GM12873 (cell line): ENCODE results near the gene RNF4.

ENCODE experiments used
- TF ChIP-seq, protein P1 (sequence below): IDR thresholded peaks from 2 replicates; pipeline ENCODE4 v1.5.1; 2012; ENCODE audit warnings: low read depth, mild to moderate bottlenecking, moderate library complexity, low read length, control low read depth; ENCODE audit not compliant: insufficient read depth; ENCODE audit errors: missing control alignments

RNF4 gene

DNA sequence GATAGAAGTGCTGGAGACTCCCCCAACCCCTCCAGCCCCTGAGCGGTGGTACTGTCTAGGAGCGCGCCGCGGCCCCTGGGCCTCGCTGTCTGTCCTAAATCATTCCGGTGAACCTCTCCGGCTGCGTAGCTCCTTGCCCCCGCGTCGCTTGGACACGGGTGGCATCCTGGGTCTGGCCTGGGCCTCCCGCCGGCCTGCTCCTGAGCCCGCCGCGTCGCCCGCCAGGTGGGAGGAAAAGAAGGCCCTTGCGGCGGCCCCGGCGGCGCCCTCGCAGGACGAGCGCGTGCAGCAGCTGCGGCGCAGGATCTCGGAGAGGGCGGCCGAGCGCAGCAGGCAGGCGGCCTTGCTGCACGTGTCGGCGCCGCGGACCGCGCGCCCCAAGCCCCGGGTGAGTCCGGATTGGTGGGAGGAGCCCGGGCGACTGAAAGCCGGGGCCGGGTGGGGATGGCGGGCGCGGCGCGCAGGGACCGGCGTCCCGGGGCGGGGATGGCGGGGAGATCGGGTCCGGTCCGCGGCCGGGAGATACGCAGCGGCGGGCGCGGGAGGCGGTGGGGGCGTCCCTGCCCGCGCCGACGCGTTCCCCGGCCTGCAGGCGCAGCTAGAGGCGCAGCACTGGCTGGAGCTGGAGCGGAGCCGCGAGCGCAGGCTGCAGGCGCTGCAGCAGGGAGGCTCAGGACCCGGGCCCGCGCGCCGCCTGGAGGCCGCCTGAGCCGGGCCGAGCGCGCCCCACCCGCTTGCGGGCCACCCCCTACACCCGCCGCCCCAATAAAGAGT lies 6.5 kb upstream of the RNF4 start:
- TF ChIP-seq, protein P1, sequence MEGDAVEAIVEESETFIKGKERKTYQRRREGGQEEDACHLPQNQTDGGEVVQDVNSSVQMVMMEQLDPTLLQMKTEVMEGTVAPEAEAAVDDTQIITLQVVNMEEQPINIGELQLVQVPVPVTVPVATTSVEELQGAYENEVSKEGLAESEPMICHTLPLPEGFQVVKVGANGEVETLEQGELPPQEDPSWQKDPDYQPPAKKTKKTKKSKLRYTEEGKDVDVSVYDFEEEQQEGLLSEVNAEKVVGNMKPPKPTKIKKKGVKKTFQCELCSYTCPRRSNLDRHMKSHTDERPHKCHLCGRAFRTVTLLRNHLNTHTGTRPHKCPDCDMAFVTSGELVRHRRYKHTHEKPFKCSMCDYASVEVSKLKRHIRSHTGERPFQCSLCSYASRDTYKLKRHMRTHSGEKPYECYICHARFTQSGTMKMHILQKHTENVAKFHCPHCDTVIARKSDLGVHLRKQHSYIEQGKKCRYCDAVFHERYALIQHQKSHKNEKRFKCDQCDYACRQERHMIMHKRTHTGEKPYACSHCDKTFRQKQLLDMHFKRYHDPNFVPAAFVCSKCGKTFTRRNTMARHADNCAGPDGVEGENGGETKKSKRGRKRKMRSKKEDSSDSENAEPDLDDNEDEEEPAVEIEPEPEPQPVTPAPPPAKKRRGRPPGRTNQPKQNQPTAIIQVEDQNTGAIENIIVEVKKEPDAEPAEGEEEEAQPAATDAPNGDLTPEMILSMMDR: peak; percentile 50

DNA sequence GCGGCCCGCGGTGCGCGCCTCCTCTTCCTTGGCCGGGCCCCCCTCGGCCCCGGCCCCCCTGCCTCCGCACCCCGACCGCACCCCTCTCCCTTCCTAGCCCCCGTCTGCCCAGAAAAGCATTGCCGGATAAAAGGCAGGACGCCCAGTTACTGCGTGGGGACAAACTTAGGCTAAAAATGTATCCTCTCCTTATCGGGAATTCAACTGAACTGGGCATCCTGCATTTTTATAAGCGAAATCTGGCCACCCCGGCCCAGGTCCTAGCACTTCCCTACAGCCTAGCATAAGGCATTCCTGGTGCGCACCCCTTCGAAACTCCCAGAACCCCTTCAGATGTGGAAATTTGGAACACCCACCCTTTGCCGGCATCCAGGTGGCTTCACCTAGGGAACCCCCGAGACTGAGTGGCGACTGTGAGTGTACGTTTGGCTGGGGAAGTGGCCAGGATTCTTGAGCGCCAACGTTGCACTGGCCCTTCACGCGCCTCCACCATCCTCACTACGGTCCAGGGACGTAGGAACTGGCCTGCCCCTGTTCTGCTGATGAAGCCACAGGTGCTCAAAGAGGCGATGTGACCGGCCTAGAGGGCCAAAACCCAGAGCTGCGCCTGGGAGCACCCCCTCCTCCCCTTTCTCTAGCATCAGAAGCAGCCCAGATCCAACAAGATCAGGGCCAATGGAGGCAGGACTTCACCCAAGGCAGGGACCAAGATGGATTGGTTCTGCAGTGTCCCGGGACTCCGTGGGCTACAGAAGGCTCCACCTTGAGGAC lies 5.7 kb upstream of the RNF4 start:
- TF ChIP-seq, protein P1: no peak

DNA sequence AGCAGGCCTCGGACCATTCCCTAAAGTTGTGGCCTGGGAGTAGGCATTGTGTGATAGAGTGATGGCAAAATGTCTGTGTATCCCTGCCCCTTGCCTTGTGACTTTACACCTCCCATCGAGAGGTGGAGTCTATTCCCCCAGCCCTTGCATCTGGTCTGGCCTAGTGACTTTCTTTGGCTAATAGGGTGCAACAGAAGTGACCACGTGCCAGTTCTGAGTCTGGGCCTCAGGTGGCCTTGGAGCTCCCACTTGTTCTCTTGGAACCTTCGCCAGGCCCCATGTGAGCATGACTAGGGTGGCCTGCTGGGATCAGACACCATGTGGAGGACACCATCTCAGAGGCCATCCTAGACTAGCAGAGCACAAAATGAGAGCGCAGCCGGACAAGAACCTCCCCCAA lies 3.9 kb upstream of the RNF4 start:
- TF ChIP-seq, protein P1: no peak

GRCh38 chr4:2469192-2469984 lies 482 bp downstream of the RNF4 start:
- TF ChIP-seq, protein P1: no peak

- TF ChIP-seq, protein P1: no peak
Measured at GRCh38 chr4:2470791-2471190, 1.9 kb downstream of the RNF4 start.

DNA sequence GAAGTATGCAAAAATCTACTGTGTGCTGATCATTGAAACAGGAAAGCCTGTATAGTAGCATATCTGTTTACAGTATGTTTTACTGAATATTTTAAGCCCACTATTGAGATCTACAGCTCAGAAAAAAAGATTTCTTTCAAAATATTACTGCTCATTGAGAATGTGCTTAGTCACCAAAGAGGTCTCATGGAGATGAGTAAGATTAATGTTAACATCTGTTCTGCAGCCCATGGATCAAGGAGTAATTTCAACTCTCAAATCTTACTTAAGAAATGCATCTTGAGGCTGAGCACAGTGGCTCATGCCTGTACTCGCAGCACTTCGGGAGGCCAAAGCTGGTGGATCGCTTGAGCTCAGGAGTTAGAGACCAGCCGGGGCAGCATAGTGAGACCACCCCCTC lies 3.3 kb downstream of the RNF4 start:
- TF ChIP-seq, protein P1: no peak

DNA sequence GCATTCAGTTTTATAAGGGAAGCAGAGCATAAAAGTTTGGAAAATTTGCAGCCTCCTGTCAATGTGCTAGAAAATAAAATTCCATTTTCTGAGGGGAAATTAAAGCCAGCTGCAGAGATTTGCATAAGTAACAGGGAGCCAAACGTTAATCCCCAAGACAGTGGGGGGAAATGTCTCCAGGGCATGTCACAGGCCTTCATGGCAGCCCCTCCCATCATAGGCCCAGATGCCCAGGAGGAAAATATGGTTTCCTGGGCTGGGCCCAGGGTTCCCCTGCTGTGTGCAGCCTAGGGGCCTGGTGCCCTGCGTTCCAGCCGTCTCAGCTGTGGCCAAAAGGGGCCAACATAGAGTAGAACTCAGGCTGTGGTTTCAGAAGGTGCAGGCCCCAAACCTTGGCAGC lies 9.3 kb downstream of the RNF4 start:
- TF ChIP-seq, protein P1: no peak
